NCI-H1048 (cell line): ENCODE results near the gene MEX3D.

Source experiments
- DNase-seq: peaks from one replicate; lab custom pipeline; 2025; lab: John Stamatoyannopoulos, UW

The MEX3D gene

GRCh38 chr19:1593501-1593772 is 25.3 kb upstream of the MEX3D start:
- DNase-seq: no peak

- DNase-seq: peak; percentile 81
These were observed 24.8 kb upstream of the MEX3D start, which contains the start of gene MBD3 for GRCh38 chr19:1592755-1593500. Gene MBD3, minus strand, starts transcription at chr19:1592865. Its CDS starts 234 bp downstream, at chr19:1592631.

GRCh38 chr19:1592024-1592754 is 24.1 kb upstream of the MEX3D start:
- peak; percentile 66 for DNase-seq

- DNase-seq: no peak
These were observed 23.4 kb upstream of the MEX3D start for GRCh38 chr19:1591421-1592023.

GRCh38 chr19:1590641-1591397 is 22.7 kb upstream of the MEX3D start:
- no peak for DNase-seq

GRCh38 chr19:1587872-1588271 is 19.7 kb upstream of the MEX3D start:
- no peak for DNase-seq

GRCh38 chr19:1585243-1585580 is 17.1 kb upstream of the MEX3D start:
- no peak for DNase-seq

- DNase-seq: no peak
These were observed 16.5 kb upstream of the MEX3D start for GRCh38 chr19:1584500-1585242.

- no peak for DNase-seq
These were observed 14.1 kb upstream of the MEX3D start for GRCh38 chr19:1582201-1582600.

GRCh38 chr19:1580957-1581356 is 12.8 kb upstream of the MEX3D start:
- no peak for DNase-seq

GRCh38 chr19:1580382-1580781 is 12.3 kb upstream of the MEX3D start:
- no peak for DNase-seq

- no peak for DNase-seq
These were observed 11.1 kb upstream of the MEX3D start for GRCh38 chr19:1579222-1579621.

GRCh38 chr19:1577929-1578618 is 9.9 kb upstream of the MEX3D start:
- no peak for DNase-seq

- no peak for DNase-seq
These were observed 9.2 kb upstream of the MEX3D start for GRCh38 chr19:1577090-1577928.

- DNase-seq: no peak
These were observed 8.3 kb upstream of the MEX3D start for GRCh38 chr19:1576242-1577089.

- no peak for DNase-seq
These were observed 7.5 kb upstream of the MEX3D start for GRCh38 chr19:1575323-1576241.

- DNase-seq: no peak
These were observed 6.4 kb upstream of the MEX3D start for GRCh38 chr19:1574354-1575136.

- no peak for DNase-seq
These were observed 4.7 kb upstream of the MEX3D start for GRCh38 chr19:1572795-1573194.
